CD4-positive, alpha-beta T cell treated with Interleukin-12 subunit alpha and Interleukin-12 subunit beta, for 1 hour (primary cell): ENCODE measurements around the gene STX8.
"Not testable (repeated sequence)": the region's sequence is repeated elsewhere in the genome, so short reads cannot be mapped to it uniquely, and the experiment has no call there.

ENCODE experiments used
- DNase-seq: peaks from one replicate; pipeline ENCODE4 v3.0.0-alpha.2; 2020

Gene STX8

GRCh38 chr17:9575381-9576101 lies at the start of gene STX8:
Gene STX8, minus strand, starts transcription at chr17:9575820. Its CDS starts 12 bp downstream, at chr17:9575808.
- DNase-seq, result peak; percentile 82

- no peak for DNase-seq
Observed at GRCh38 chr17:9622961-9623360, 47.3 kb upstream of the STX8 start.

- no peak for DNase-seq
Observed at GRCh38 chr17:9615486-9615885, 39.9 kb upstream of the STX8 start.

GRCh38 chr17:9612006-9612405 lies 36.4 kb upstream of the STX8 start:
- no peak for DNase-seq

GRCh38 chr17:9611557-9611956 lies 35.9 kb upstream of the STX8 start:
- no peak for DNase-seq

- DNase-seq, result not testable (repeated sequence)
Observed at GRCh38 chr17:9607058-9607457, 31.4 kb upstream of the STX8 start.

GRCh38 chr17:9606453-9606852 lies 30.8 kb upstream of the STX8 start:
- DNase-seq, result no peak

GRCh38 chr17:9604583-9604982 lies 29.0 kb upstream of the STX8 start:
- DNase-seq, result not testable (repeated sequence)

- DNase-seq, result no peak
Observed at GRCh38 chr17:9598661-9599060, 23.0 kb upstream of the STX8 start.

GRCh38 chr17:9597638-9598037 lies 22.0 kb upstream of the STX8 start:
- not testable (repeated sequence) for DNase-seq

GRCh38 chr17:9594065-9594464 lies 18.4 kb upstream of the STX8 start:
- no peak for DNase-seq

GRCh38 chr17:9587969-9588656 lies 12.5 kb upstream of the STX8 start:
- no peak for DNase-seq

GRCh38 chr17:9577373-9577709 lies 1.7 kb upstream of the STX8 start:
- DNase-seq, result no peak

- DNase-seq, result peak; percentile 82
Observed at GRCh38 chr17:9576521-9577372, 1.1 kb upstream of the STX8 start, which contains the start of gene CFAP52. Gene CFAP52, plus strand, starts transcription at chr17:9576642. Its CDS starts 54 bp downstream, at chr17:9576696.

GRCh38 chr17:9571201-9571600 lies 4.4 kb downstream of the STX8 start:
- no peak for DNase-seq

GRCh38 chr17:9568957-9569588 lies 6.5 kb downstream of the STX8 start:
- no peak for DNase-seq

- no peak for DNase-seq
Observed at GRCh38 chr17:9568004-9568403, 7.6 kb downstream of the STX8 start.

GRCh38 chr17:9566739-9567138 lies 8.9 kb downstream of the STX8 start:
- DNase-seq, result not testable (repeated sequence)

GRCh38 chr17:9566067-9566466 lies 9.6 kb downstream of the STX8 start:
- peak; percentile 29 for DNase-seq

- DNase-seq, result no peak
Observed at GRCh38 chr17:9564104-9564503, 11.5 kb downstream of the STX8 start.

- DNase-seq, result no peak
Observed at GRCh38 chr17:9557857-9558256, 17.8 kb downstream of the STX8 start.

GRCh38 chr17:9557161-9557755 lies 18.4 kb downstream of the STX8 start:
- DNase-seq, result no peak

GRCh38 chr17:9554715-9555114 lies 20.9 kb downstream of the STX8 start:
- peak; percentile 59 for DNase-seq
